Spleen (tissue), 7 donors: ENCODE measurements around the gene DSG3.

Experiments
- CTCF ChIP-seq, 11 experiments: fragments of 200-600 bp in 7 of 11; fragments of 450-650 bp in 4 of 11; sonication (generic) in 4 of 11; IDR thresholded peaks in 8 of 11; conservative IDR thresholded peaks in 3 of 11; 1 replicate in 7 of 11; 2 replicates in 4 of 11; pipeline versions ENCODE4 v1.4.0 to v1.8.0; 2016 to 2021; ENCODE audit warnings: antibody characterized with exemption in 11 of 11, inconsistent platforms in 4 of 11, mild to moderate bottlenecking in 1 of 11
- POLR2A ChIP-seq, 3 donors: fragments of 450-650 bp; IDR thresholded peaks; one replicate each; pipeline ENCODE4 v1.5.1; 2017; ENCODE audit warnings: antibody characterized with exemption in 3 of 3, mild to moderate bottlenecking in 1 of 3
- POLR2AphosphoS5 ChIP-seq, 3 donors: sonication (generic); formaldehyde crosslinking; IDR thresholded peaks; one replicate each; pipeline ENCODE4 v1.5.1; 2017; ENCODE audit warnings: antibody characterized with exemption in 3 of 3
- donor health status: DM: no; HTN: no; CAD: no; lungs with moderate emphysema.
- donor health status: DM: no; HTN: no; CAD: no.
- donor health status: DM: no; HTN: no; CAD: no.

DNA sequence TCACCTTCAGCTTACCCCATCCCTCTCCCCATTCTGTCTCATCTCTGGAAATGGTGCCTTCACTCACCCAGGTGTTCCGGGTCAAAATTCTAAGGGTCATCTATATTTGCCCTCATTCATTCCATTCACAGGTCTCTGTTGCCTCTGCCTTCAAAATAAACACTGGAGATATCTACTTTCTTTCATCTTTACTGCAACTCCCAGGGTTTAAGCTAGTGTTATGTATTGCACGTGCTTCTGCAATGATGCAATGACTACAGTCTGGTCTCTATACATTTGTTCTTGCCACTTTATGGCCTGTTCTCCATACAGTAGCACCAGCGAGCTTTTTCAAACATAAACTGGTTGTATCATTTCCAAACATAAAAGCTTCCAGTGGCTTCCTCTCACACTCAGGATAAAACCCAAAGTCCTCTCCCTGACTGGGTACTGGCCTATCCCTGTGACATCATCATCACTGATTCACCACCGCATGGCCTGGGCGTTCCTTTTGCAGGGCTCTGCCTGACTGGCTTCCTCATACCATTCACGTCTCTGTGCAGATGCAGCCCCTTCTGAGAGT lies 64.7 kb downstream of the DSG3 start:
- TF ChIP-seq CTCF (IDR thresholded peaks at IDR 0.05 in 8 of 11, conservative IDR thresholded peaks at IDR 0.05 in 3 of 11) (no peak), POLR2AphosphoS5 (IDR thresholded peaks at IDR 0.05) (no peak), POLR2A (IDR thresholded peaks at IDR 0.05) (no peak)
